SU-DHL-6 (cell line): ENCODE measurements around the gene NUDT14.

Experiments used
- EZH2phosphoT487 ChIP-seq: fragments of 200-600 bp; sonication (generic), shearing (Covaris generic); conservative IDR thresholded peaks from 2 replicates; pipeline ENCODE4 v1.6.1; 2018; ENCODE audit warnings: mild to moderate bottlenecking, antibody characterized with exemption, low read length, moderate library complexity, mixed read lengths
- TF ChIP-seq, protein P1 (sequence below): fragments of 200-600 bp; sonication (generic); IDR thresholded peaks from one replicate; pipeline ENCODE4 v1.5.1; 2017; ENCODE audit warnings: antibody characterized with exemption, mild to moderate bottlenecking, low read length, moderate library complexity; ENCODE audit not compliant: insufficient read depth, poor library complexity, severe bottlenecking

DNA sequence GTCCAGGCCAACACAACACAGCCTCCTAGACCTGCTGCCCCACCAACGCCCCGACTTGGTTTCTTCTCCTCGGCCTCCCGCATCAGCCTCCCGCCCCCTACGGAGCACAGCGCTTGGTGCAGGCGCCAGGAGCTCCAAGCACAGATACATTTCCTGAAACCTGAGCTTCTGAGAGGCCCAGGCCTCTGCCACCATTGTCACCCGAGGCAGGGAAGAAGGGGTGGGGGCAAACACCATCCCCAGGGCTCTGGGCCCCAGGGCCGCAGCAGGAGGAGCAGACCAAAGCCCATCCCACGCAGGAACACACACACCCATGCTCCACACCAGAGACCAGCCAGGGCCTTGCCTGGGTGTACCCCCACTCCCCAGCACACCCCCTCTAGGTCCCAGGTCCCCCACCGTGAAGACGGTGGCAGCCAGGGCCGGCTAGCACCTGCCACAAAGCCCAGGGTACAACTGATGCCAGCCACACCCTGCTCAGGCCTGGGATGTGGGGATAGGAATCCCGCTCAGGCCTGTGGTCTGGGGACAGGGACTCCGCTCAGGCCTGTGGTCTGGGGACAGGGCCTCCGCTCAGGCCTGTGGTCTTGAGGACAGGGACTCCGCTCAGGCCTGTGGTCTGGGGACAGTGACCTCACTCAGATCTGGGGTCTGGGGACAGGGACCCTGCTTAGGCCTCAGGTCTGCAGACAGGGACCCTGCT is 17.9 kb downstream of the NUDT14 start:
- TF ChIP-seq, protein P1, sequence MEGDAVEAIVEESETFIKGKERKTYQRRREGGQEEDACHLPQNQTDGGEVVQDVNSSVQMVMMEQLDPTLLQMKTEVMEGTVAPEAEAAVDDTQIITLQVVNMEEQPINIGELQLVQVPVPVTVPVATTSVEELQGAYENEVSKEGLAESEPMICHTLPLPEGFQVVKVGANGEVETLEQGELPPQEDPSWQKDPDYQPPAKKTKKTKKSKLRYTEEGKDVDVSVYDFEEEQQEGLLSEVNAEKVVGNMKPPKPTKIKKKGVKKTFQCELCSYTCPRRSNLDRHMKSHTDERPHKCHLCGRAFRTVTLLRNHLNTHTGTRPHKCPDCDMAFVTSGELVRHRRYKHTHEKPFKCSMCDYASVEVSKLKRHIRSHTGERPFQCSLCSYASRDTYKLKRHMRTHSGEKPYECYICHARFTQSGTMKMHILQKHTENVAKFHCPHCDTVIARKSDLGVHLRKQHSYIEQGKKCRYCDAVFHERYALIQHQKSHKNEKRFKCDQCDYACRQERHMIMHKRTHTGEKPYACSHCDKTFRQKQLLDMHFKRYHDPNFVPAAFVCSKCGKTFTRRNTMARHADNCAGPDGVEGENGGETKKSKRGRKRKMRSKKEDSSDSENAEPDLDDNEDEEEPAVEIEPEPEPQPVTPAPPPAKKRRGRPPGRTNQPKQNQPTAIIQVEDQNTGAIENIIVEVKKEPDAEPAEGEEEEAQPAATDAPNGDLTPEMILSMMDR, result no peak
- no peak for TF ChIP-seq EZH2phosphoT487
